AG04449 (cell line): Measurements from ENCODE around the gene ANKFN1.

Source experiments
- CTCF ChIA-PET: fragments of 350-600 bp; formaldehyde crosslinking; extraction: SDS; loops from one replicate; lab custom pipeline; 2021; ENCODE audit warnings: antibody characterized with exemption; lab: Yijun Ruan, JAX
- POLR2A ChIA-PET: fragments of 400-600, 350-600 bp; formaldehyde crosslinking; extraction: SDS; loops from one replicate; lab custom pipeline; 2020; ENCODE audit warnings: antibody characterized with exemption, inconsistent platforms; lab: Yijun Ruan, JAX
- DNase-seq: peaks from one replicate; pipeline ENCODE4 v3.0.0-alpha.2; 2010; ENCODE audit warnings: low read depth, low spot score
- H3K4me3 ChIP-seq: 2 replicates; pipeline ENCODE4 v1.5.1; 2011; ENCODE audit warnings: low read depth, mild to moderate bottlenecking, control low read depth, low read length
- TF ChIP-seq, protein P1 (sequence below): IDR thresholded peaks from one replicate; pipeline ENCODE4 v1.5.1; 2011; ENCODE audit warnings: mild to moderate bottlenecking, moderate library complexity, low read length, control low read depth, inconsistent platforms; ENCODE audit not compliant: insufficient read depth; ENCODE audit errors: missing control alignments

ANKFN1 gene

DNA sequence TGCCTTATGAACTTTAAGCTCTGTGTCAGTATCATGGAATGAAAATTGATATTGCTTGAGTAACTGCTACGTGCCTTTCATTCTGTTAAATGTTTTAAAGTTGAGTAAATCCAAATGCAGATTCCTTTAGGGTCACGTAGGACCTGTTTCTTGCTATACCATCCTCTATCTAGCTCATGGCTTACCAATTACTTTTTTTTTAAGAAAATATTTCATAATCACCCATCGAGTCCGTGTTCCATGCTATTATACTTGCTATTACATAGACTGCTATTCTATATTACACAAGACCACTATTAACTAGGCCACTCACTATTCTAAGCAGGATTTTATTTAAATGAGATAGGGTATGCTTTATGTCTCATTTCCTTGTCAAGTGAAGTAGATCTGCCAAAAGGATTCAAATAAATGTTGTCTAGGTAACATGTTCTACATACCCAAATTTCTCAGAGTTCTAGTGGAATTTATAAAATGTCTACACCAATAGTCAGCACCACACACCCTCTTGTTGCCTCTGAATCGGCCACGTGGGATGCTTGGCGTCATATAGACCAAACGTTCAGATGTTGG lies 11.9 kb downstream of the ANKFN1 start:
- H3K4me3 ChIP-seq = no peak overlapping the region
- TF ChIP-seq, protein P1, sequence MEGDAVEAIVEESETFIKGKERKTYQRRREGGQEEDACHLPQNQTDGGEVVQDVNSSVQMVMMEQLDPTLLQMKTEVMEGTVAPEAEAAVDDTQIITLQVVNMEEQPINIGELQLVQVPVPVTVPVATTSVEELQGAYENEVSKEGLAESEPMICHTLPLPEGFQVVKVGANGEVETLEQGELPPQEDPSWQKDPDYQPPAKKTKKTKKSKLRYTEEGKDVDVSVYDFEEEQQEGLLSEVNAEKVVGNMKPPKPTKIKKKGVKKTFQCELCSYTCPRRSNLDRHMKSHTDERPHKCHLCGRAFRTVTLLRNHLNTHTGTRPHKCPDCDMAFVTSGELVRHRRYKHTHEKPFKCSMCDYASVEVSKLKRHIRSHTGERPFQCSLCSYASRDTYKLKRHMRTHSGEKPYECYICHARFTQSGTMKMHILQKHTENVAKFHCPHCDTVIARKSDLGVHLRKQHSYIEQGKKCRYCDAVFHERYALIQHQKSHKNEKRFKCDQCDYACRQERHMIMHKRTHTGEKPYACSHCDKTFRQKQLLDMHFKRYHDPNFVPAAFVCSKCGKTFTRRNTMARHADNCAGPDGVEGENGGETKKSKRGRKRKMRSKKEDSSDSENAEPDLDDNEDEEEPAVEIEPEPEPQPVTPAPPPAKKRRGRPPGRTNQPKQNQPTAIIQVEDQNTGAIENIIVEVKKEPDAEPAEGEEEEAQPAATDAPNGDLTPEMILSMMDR = no peak
- POLR2A ChIA-PET = interaction anchor here (0.6 kb wide), 1 partner anchor 21 kb away, joined by 3 read pairs; no protein-coding TSS in a partner anchor
- DNase-seq = no peak
- CTCF ChIA-PET = no interaction called here

- H3K4me3 ChIP-seq = no peak overlapping the region
- CTCF ChIA-PET = no interaction called here
- POLR2A ChIA-PET = no interaction called here
- no peak for DNase-seq
- TF ChIP-seq, protein P1 = no peak
These were observed 14.2 kb downstream of the ANKFN1 start for GRCh38 chr17:56167491-56167890.

DNA sequence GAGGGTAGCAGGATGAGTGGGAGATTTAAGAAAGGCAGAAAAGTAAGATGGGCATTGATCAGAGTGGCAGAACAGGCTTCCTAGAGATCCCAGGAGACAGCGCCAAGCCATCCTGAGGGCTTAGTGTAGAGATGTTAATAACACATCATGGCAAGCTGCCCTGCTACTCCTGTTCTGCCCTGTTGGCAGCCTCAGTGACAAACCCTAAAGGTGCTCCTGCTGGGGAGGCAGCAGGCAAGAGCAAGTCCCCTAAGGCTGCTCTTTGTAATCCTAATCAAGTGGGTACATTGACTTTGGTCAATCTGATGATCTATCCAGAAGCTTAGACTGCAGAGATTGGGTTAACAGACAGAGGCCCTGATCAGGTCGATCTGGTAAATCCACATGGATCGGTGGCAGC lies 16.3 kb downstream of the ANKFN1 start:
- TF ChIP-seq, protein P1 = no peak
- no peak for DNase-seq
- ChIA-PET POLR2A (no interaction called here), CTCF (interaction anchor here (1.1 kb wide), 2 partner anchors 27 to 34 kb away, joined by 3 to 5 read pairs; no protein-coding TSS in a partner anchor)
- no peak overlapping the region for H3K4me3 ChIP-seq

GRCh38 chr17:56171186-56171959 lies 18.1 kb downstream of the ANKFN1 start:
- H3K4me3 ChIP-seq = no peak overlapping the region
- no peak for DNase-seq
- TF ChIP-seq, protein P1 = no peak
- CTCF ChIA-PET = interaction anchor here (1.2 kb wide), 1 partner anchor 11 kb away, joined by 3 read pairs; no protein-coding TSS in a partner anchor
- POLR2A ChIA-PET = no interaction called here

- no peak for DNase-seq
- TF ChIP-seq, protein P1 = no peak
- H3K4me3 ChIP-seq = no peak overlapping the region
- ChIA-PET CTCF (interaction anchor here (1.0 to 1.2 kb wide), 3 partner anchors 12 to 15 kb away, joined by 3 to 4 read pairs (median 3); no protein-coding TSS in a partner anchor), POLR2A (no interaction called here)
These were observed 19.3 kb downstream of the ANKFN1 start for GRCh38 chr17:56172517-56172982.

DNA sequence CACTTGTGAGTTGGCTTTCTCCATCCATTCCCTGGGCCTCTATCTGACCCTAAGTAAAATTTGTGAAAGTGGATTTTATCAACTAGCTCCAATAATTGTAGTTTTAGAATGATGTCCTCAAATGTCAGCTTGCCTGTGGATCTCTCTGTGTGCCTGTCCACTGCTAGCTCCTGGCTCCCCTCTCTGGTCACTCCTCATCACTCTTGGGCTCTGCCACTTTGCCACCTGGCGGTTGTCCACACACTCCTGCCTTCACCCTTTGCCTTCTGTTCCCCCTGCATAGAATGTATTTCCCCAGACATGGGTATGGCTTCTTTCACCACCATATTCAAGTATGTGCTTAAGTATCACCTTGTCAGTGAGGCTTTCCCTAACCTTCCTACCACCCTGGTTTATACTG lies 19.8 kb downstream of the ANKFN1 start:
- DNase-seq = no peak
- H3K4me3 ChIP-seq = no peak overlapping the region
- TF ChIP-seq, protein P1 = no peak
- ChIA-PET CTCF (interaction anchor here (1.0 to 1.2 kb wide), 2 partner anchors 13 to 16 kb away, joined by 3 to 4 read pairs; no protein-coding TSS in a partner anchor), POLR2A (no interaction called here)
